DND-41 (cell line): Measurements from ENCODE around the gene GRP.

ENCODE experiments used
- EZH2 ChIP-seq: IDR thresholded peaks from 3 replicates; pipeline ENCODE4 v1.6.1; 2012; ENCODE audit warnings: borderline replicate concordance, low read depth, mild to moderate bottlenecking, moderate library complexity, low read length, inconsistent platforms; ENCODE audit not compliant: severe bottlenecking
- TF ChIP-seq, protein P1 (sequence below): IDR thresholded peaks from 2 replicates; pipeline ENCODE4 v1.5.1; 2012; ENCODE audit warnings: borderline replicate concordance, low read length, moderate library complexity, mild to moderate bottlenecking; ENCODE audit not compliant: poor library complexity, severe bottlenecking; ENCODE audit errors: extremely low read depth

DNA sequence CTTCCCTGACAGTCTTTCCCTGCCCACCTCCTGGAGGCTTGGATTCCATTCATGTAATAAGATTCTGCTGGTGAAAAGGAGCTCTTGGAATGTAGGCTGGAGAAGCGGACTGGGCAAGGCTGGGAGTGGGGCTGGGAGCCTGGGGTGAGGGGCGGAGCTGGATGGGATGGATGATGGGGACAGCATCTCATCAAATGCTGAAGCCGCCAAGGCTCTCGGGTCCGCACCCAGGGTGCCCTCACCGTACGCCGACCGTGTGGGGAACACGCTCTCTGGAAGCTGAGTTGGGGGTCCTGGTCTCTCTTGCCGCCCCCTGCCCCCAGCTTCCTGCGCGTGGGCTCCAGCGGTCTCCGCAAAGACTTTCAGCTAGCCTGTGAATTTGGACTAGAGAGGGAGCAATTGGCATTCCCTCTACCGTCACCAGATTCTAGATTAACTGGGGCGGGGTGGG lies 44.2 kb downstream of the GRP start:
- TF ChIP-seq, protein P1, sequence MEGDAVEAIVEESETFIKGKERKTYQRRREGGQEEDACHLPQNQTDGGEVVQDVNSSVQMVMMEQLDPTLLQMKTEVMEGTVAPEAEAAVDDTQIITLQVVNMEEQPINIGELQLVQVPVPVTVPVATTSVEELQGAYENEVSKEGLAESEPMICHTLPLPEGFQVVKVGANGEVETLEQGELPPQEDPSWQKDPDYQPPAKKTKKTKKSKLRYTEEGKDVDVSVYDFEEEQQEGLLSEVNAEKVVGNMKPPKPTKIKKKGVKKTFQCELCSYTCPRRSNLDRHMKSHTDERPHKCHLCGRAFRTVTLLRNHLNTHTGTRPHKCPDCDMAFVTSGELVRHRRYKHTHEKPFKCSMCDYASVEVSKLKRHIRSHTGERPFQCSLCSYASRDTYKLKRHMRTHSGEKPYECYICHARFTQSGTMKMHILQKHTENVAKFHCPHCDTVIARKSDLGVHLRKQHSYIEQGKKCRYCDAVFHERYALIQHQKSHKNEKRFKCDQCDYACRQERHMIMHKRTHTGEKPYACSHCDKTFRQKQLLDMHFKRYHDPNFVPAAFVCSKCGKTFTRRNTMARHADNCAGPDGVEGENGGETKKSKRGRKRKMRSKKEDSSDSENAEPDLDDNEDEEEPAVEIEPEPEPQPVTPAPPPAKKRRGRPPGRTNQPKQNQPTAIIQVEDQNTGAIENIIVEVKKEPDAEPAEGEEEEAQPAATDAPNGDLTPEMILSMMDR = no peak
- no peak for TF ChIP-seq EZH2
